ENCODE results near the gene SPC25. TPM values are rescaled to one million over a fixed set of nuclear protein-coding genes. Genes with fewer than 3 reads are reported as not detected.
A peak's percentile ranks its signal among the peaks of the same experiment; 100 is the strongest.

Gene SPC25
- total and polyA plus RNA-seq, 4 experiments from 2014 or later, result 0.33 TPM; not detected in 3

DNA sequence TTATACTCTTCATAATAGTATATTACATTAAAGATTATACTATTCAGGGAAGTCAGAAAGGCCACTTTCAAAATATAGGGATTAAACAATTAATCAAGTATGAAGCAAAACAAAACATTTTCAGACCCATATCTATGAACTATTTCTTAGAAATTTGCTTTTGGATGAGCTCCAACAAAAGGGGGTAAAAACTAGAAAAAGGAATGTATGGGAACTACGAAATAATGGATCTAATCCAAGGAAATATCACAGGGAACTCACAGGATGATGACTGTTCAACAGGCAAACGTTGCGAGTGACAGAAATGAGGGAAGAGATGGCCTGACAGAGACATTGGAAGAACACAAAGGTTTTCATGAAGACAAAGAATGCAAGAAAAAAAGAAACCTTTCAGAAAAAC is 38.8 kb upstream of the SPC25 start:
- DNase-seq, result no peak
- no peaks in the 10 kb centered on the region for H3K27me3 ChIP-seq (ENCODE audit: insufficient read depth, low read length)
- no peaks in the 10 kb centered on the region for H3K9me3 ChIP-seq (ENCODE audit: control insufficient read depth in 1 of 2, low read length in 2 of 2)
- intact Hi-C loops (cut with micrococcal nuclease), result no loop called here
- H3K36me3 ChIP-seq (ENCODE audit: insufficient read depth, low read length), result no peaks in the 10 kb centered on the region
- H3K4me3 ChIP-seq (ENCODE audit: low read length in 2 of 2), result no peak overlapping the region
- Mint-ChIP-seq H3K4me1 (no peaks in the 10 kb centered on the region), H3K36me3 (no peaks in the 10 kb centered on the region), H3K9me3 (no peaks in the 10 kb centered on the region), H3K4me3 (no peak overlapping the region), H3K27me3 (peaks cover 8 to 37% of the 10 kb centered on the region in 2 donors), H3K27ac (no peak overlapping the region)
- POLR2A ChIA-PET (ENCODE audit: partially characterized antibody), result no interaction called here
- no peak overlapping the region for H3K27ac ChIP-seq (ENCODE audit: low read depth, low read length)
- CTCF ChIA-PET (ENCODE audit: partially characterized antibody), result no interaction called here
- H3K4me1 ChIP-seq (ENCODE audit: insufficient read depth, low read length), result no peaks in the 10 kb centered on the region

DNA sequence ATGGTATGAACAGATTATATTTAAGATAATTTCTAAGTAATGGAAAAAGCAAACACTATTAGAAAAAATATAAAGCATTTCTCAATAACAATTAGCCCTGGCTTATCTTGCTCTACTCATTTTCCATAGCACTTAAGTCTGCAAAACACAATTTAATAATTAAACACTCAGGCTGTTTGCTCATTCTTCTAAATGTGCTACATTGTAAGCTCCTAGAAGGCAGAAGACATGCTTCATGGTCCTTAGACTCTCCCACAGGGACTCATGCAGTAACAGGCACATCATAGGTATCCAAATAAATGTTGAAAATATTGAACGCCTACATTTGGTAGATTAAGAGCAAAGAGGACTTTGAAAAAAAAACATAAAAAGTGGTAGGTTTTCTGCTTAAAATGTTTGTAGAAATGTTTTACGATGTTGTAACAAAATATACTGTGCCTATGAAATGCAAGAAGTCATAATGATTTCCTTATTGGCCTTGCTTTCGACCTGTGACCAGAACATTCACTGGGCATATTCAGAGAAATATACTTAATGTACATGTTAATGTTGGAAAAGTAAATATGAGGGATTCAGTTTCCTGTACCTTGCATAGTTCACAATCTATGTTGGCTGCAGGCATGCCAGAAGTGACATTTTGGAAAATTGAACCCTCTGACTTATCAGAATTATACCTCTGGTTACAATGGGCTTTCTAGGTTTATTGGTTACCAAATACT is 38.0 kb upstream of the SPC25 start:
- POLR2A ChIA-PET (ENCODE audit: partially characterized antibody), result no interaction called here
- no peak for DNase-seq
- H3K9me3 ChIP-seq (ENCODE audit: control insufficient read depth in 1 of 2, low read length in 2 of 2), result no peaks in the 10 kb centered on the region
- Mint-ChIP-seq H3K4me1 (no peaks in the 10 kb centered on the region), H3K27me3 (peaks cover 11 to 40% of the 10 kb centered on the region in 2 donors), H3K9me3 (no peaks in the 10 kb centered on the region), H3K36me3 (no peaks in the 10 kb centered on the region), H3K27ac (no peak overlapping the region), H3K4me3 (no peak overlapping the region)
- no peaks in the 10 kb centered on the region for H3K27me3 ChIP-seq (ENCODE audit: insufficient read depth, low read length)
- intact Hi-C loops (cut with micrococcal nuclease), result no loop called here
- no peaks in the 10 kb centered on the region for H3K4me1 ChIP-seq (ENCODE audit: insufficient read depth, low read length)
- no peak overlapping the region for H3K4me3 ChIP-seq (ENCODE audit: low read length in 2 of 2)
- CTCF ChIA-PET (ENCODE audit: partially characterized antibody), result interaction anchor here (0.7 kb wide), 1 partner anchor 21 kb away, joined by 4 read pairs; no protein-coding TSS in a partner anchor
- H3K27ac ChIP-seq (ENCODE audit: low read depth, low read length), result no peak overlapping the region
- no peaks in the 10 kb centered on the region for H3K36me3 ChIP-seq (ENCODE audit: insufficient read depth, low read length)

DNA sequence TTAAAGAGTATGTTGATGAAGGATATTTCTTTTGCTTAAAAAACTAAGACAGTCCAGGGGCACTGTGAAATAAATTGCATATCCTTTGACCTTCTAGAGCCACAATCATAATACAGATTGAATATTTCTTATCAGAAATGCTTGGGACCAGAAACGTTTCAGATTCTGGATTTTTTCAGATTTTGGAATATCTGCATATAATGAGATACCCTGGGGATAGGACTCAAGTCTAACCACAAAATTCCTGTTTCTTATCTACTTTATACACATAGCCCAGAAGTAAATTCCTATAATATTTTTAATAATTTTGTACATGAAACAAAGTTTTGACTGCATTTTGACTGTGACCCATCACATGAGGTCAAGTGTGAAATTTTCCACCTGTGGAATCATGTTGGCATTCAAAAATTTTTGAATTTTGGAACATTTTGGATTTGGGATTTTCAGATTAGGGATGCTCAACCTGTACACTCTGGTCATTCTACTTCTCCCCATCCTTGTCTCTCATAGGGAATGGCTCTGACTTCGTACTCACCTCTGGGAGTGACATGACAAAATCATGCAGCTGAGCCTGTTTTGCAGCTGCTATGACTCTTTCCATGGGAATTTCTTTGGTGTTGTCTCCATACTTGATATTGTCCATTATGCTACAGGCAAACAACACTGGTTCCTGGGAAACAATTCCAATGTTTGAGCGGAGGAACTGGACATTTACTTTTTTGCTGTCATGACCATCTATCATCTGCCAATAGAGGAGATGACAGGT is 36.6 kb upstream of the SPC25 start:
- no peaks in the 10 kb centered on the region for H3K36me3 ChIP-seq (ENCODE audit: insufficient read depth, low read length)
- H3K4me3 Mint-ChIP-seq, result no peak overlapping the region
- H3K9me3 ChIP-seq (ENCODE audit: control insufficient read depth in 1 of 2, low read length in 2 of 2), result no peaks in the 10 kb centered on the region
- DNase-seq, result no peak
- no peaks in the 10 kb centered on the region for H3K36me3 Mint-ChIP-seq
- intact Hi-C loops (cut with micrococcal nuclease), result no loop called here
- no peak overlapping the region for H3K27ac Mint-ChIP-seq
- no peak overlapping the region for H3K4me3 ChIP-seq (ENCODE audit: low read length in 2 of 2)
- H3K27ac ChIP-seq (ENCODE audit: low read depth, low read length), result no peak overlapping the region
- no peaks in the 10 kb centered on the region for H3K4me1 Mint-ChIP-seq
- no peaks in the 10 kb centered on the region for H3K9me3 Mint-ChIP-seq
- H3K27me3 ChIP-seq (ENCODE audit: insufficient read depth, low read length), result no peaks in the 10 kb centered on the region
- peaks cover 13 to 39% of the 10 kb centered on the region in 2 donors for H3K27me3 Mint-ChIP-seq
- ChIA-PET POLR2A (ENCODE audit: partially characterized antibody) (no interaction called here), CTCF (ENCODE audit: partially characterized antibody) (no interaction called here)
- H3K4me1 ChIP-seq (ENCODE audit: insufficient read depth, low read length), result no peaks in the 10 kb centered on the region

DNA sequence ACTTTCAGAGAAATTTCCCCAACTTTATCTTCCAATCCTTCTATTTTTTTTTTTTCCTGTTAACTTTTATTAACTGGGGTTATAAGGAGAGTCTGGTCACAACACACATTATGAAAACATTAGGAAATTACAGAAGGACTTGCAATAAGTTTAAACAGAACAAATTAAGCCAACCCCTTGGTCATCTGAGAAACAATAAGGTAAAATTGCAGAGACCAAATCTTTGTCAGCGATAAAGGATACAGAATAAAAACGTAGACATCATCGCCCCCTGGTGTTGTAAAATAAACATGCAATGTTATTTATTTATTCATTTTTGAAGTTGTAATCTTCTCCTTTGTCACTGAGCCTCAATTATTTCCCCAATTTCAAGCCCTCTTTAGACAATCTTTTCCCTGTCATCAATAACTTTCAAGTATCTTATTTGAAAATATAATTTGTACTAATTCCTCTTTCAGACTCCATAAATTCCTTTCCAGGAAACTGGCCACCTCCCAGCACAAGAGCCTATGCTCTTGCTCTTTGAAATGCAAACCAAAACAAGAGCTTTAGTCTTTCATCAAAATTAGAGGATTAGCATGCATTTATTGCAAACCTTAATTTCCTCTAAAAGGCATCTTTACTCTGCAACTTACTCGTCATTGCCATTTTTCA is 30.4 kb upstream of the SPC25 start:
- peaks cover 0 to 9% (median 4%) of the 10 kb centered on the region in 8 donors for H3K9me3 Mint-ChIP-seq
- ChIA-PET POLR2A (ENCODE audit: partially characterized antibody) (no interaction called here), CTCF (ENCODE audit: partially characterized antibody) (interaction anchor here (0.7 to 6.0 kb wide), 17 partner anchors 10 to 787 kb away, joined by 3 to 61 read pairs (median 4); no protein-coding TSS in a partner anchor)
- Histone ChIP-seq H3K27ac (ENCODE audit: low read depth, low read length) (no peak overlapping the region), H3K9me3 (ENCODE audit: control insufficient read depth in 1 of 2, low read length in 2 of 2) (peaks cover 0 to 2% of the 10 kb centered on the region in 2 donors), H3K36me3 (ENCODE audit: insufficient read depth, low read length) (no peaks in the 10 kb centered on the region), H3K4me3 (ENCODE audit: low read length in 2 of 2) (no peak overlapping the region), H3K4me1 (ENCODE audit: insufficient read depth, low read length) (peaks cover 10% of the 10 kb centered on the region), H3K27me3 (ENCODE audit: insufficient read depth, low read length) (no peaks in the 10 kb centered on the region)
- H3K36me3 Mint-ChIP-seq, result no peaks in the 10 kb centered on the region
- H3K4me1 Mint-ChIP-seq, result peaks cover 0 to 8% (median 7%) of the 10 kb centered on the region in 4 donors
- intact Hi-C loops (cut with micrococcal nuclease), result loop anchor here (1.0 to 5.0 kb wide), 4 partner anchors 148 to 784 kb away; no protein-coding TSS in a partner anchor
- DNase-seq, result peak in 4 of 5 donors; percentile 34 to 47 (median 43)
- H3K27ac Mint-ChIP-seq, result no peak overlapping the region
- no peak overlapping the region for H3K4me3 Mint-ChIP-seq
- peaks cover 4 to 24% of the 10 kb centered on the region in 2 donors for H3K27me3 Mint-ChIP-seq

DNA sequence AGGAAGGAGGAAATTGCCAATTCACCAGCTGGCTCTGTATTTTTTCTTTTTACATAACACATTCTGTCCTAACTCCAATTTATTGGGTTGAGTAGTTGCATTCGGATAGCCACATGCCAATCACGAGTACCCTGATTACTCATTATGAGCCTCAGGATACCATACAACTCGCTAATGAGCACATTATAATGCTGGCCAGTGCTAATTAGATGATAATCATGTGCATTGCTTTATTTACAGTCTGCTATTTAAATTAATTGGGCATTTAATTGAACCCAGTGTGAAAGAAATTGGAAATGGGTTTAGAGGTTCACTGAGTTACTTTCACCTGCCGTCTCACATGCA is 26.1 kb upstream of the SPC25 start:
- Mint-ChIP-seq H3K4me3 (peak overlapping the region in 2 of 8 donors; percentile 16 to 55), H3K36me3 (no peaks in the 10 kb centered on the region), H3K9me3 (peaks cover 0 to 16% (median 8%) of the 10 kb centered on the region in 8 donors), H3K27me3 (peaks cover 5 to 19% of the 10 kb centered on the region in 2 donors), H3K27ac (peak overlapping the region in 1 of 7 donors; percentile 25), H3K4me1 (peaks cover 2 to 12% (median 9%) of the 10 kb centered on the region in 4 donors)
- ChIA-PET CTCF (ENCODE audit: partially characterized antibody) (interaction anchor here (1.5 kb wide), 1 partner anchor 162 kb away, joined by 3 read pairs; no protein-coding TSS in a partner anchor), POLR2A (ENCODE audit: partially characterized antibody) (no interaction called here)
- H3K27ac ChIP-seq (ENCODE audit: low read depth, low read length), result no peak overlapping the region
- peaks cover 14% of the 10 kb centered on the region for H3K4me1 ChIP-seq (ENCODE audit: insufficient read depth, low read length)
- intact Hi-C loops (cut with micrococcal nuclease), result no loop called here
- no peak for DNase-seq
- no peaks in the 10 kb centered on the region for H3K27me3 ChIP-seq (ENCODE audit: insufficient read depth, low read length)
- H3K36me3 ChIP-seq (ENCODE audit: insufficient read depth, low read length), result no peaks in the 10 kb centered on the region
- no peak overlapping the region for H3K4me3 ChIP-seq (ENCODE audit: low read length in 2 of 2)
- peaks cover 0 to 4% of the 10 kb centered on the region in 2 donors for H3K9me3 ChIP-seq (ENCODE audit: control insufficient read depth in 1 of 2, low read length in 2 of 2)

DNA sequence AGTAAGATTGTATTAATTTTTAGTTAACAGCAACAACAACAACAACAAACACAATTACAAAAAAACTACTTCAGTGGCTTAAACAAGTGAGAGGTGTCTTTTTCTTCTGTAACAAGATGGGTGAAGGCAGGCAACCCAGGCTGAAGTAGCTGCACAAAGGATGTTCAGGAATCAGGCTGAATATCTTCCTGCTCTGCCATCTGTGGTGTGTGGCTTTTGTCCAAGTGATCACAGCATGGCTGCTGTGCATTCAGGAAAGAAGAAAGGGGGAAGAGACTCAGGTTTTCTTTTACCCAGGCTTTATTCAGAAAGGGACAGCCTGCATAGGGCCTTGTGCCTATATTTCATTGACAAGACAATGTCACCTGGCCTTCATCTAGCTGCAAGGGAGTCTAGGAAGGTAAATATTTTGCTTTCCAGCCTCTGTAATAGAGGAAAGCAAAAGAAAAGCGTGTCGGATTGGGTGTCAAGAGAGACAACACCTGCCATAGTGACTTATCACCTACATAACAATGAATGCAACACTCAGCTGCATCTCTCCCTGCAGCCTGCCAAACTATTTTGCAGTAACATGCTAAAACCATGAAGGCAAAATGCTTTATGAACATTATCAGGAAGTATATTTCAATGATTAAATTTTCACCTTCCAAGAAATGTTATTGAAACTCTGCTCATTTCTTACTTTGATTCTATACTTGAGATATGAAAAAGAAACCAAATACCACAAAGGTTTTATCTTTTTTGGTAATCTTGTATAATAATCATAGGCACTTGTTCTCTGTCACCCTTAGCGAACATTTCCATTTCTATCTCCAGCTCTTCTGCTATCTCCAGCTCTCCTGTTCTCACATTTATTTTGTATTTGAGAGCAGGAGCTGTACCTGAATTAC is 25.5 kb upstream of the SPC25 start:
- Mint-ChIP-seq H3K36me3 (no peaks in the 10 kb centered on the region), H3K4me3 (peak overlapping the region in 1 of 8 donors; percentile 55), H3K9me3 (peaks cover 0 to 16% (median 8%) of the 10 kb centered on the region in 8 donors), H3K27ac (peak overlapping the region in 1 of 7 donors; percentile 25), H3K4me1 (peaks cover 2 to 12% (median 9%) of the 10 kb centered on the region in 4 donors), H3K27me3 (peaks cover 5 to 15% of the 10 kb centered on the region in 2 donors)
- Histone ChIP-seq H3K4me1 (ENCODE audit: insufficient read depth, low read length) (peaks cover 14% of the 10 kb centered on the region), H3K9me3 (ENCODE audit: control insufficient read depth in 1 of 2, low read length in 2 of 2) (peaks cover 0 to 4% of the 10 kb centered on the region in 2 donors), H3K36me3 (ENCODE audit: insufficient read depth, low read length) (no peaks in the 10 kb centered on the region), H3K27me3 (ENCODE audit: insufficient read depth, low read length) (no peaks in the 10 kb centered on the region), H3K27ac (ENCODE audit: low read depth, low read length) (no peak overlapping the region), H3K4me3 (ENCODE audit: low read length in 2 of 2) (no peak overlapping the region)
- intact Hi-C loops (cut with micrococcal nuclease), result no loop called here
- DNase-seq, result no peak
- CTCF ChIA-PET (ENCODE audit: partially characterized antibody), result interaction anchor here (1.5 kb wide), 1 partner anchor 161 kb away, joined by 3 read pairs; no protein-coding TSS in a partner anchor
- POLR2A ChIA-PET (ENCODE audit: partially characterized antibody), result no interaction called here
